A204.1 (cell line): Measurements from ENCODE around the gene PTPN14.
"Not testable (repeated sequence)": the region's sequence is repeated elsewhere in the genome, so short reads cannot be mapped to it uniquely, and the experiment has no call there.

Experiments
- FAIRE-seq: peaks from 2 replicates; lab custom pipeline; 2012; peaks lifted over from hg19 to GRCh38; lab: Jason Lieb, UNC

PTPN14 gene

GRCh38 chr1:214551436-214552173 is at the start of gene PTPN14:
Gene PTPN14, minus strand, starts transcription at chr1:214551602. Its CDS starts 86,799 bp downstream, at chr1:214464803.
- no peak for FAIRE-seq

GRCh38 chr1:214593158-214593557 is 41.8 kb upstream of the PTPN14 start:
- peak; percentile 49 for FAIRE-seq

GRCh38 chr1:214591918-214592317 is 40.5 kb upstream of the PTPN14 start:
- FAIRE-seq = not testable (repeated sequence)

- FAIRE-seq = no peak
Measured at GRCh38 chr1:214590696-214591095, 39.3 kb upstream of the PTPN14 start.

GRCh38 chr1:214588963-214589597 is 37.7 kb upstream of the PTPN14 start:
- no peak for FAIRE-seq

- FAIRE-seq = no peak
Measured at GRCh38 chr1:214587165-214587564, 35.8 kb upstream of the PTPN14 start.

GRCh38 chr1:214586621-214587020 is 35.2 kb upstream of the PTPN14 start:
- no peak for FAIRE-seq

GRCh38 chr1:214584805-214585766 is 33.7 kb upstream of the PTPN14 start:
- peak; percentile 97 for FAIRE-seq

- no peak for FAIRE-seq
Measured at GRCh38 chr1:214583824-214584554, 32.6 kb upstream of the PTPN14 start.

- no peak for FAIRE-seq
Measured at GRCh38 chr1:214583113-214583512, 31.7 kb upstream of the PTPN14 start.

GRCh38 chr1:214582289-214582891 is 31.0 kb upstream of the PTPN14 start:
- no peak for FAIRE-seq

- FAIRE-seq = no peak
Measured at GRCh38 chr1:214581785-214582184, 30.4 kb upstream of the PTPN14 start.

GRCh38 chr1:214579183-214579582 is 27.8 kb upstream of the PTPN14 start:
- FAIRE-seq = no peak

- not testable (repeated sequence) for FAIRE-seq
Measured at GRCh38 chr1:214576120-214576519, 24.7 kb upstream of the PTPN14 start.

- FAIRE-seq = no peak
Measured at GRCh38 chr1:214574598-214575411, 23.4 kb upstream of the PTPN14 start.

- FAIRE-seq = no peak
Measured at GRCh38 chr1:214573386-214574318, 22.2 kb upstream of the PTPN14 start.

GRCh38 chr1:214571281-214571680 is 19.9 kb upstream of the PTPN14 start:
- no peak for FAIRE-seq

GRCh38 chr1:214570442-214570841 is 19.0 kb upstream of the PTPN14 start:
- FAIRE-seq = no peak

- no peak for FAIRE-seq
Measured at GRCh38 chr1:214569357-214570004, 18.1 kb upstream of the PTPN14 start.
